HG02970 (cell line): Measurements from ENCODE around the gene RMI2.
A peak's percentile ranks its signal among the peaks of the same experiment; 100 is the strongest.

Source experiments
- ATAC-seq: cut with Tn5 transposase; IDR thresholded peaks from one replicate; pipeline ENCODE4 v1.9.1; 2021; ENCODE audit warnings: mild to moderate bottlenecking, moderate library complexity, moderate number of reproducible peaks; ENCODE audit not compliant: unreplicated experiment, low FRiP score

The RMI2 gene

DNA sequence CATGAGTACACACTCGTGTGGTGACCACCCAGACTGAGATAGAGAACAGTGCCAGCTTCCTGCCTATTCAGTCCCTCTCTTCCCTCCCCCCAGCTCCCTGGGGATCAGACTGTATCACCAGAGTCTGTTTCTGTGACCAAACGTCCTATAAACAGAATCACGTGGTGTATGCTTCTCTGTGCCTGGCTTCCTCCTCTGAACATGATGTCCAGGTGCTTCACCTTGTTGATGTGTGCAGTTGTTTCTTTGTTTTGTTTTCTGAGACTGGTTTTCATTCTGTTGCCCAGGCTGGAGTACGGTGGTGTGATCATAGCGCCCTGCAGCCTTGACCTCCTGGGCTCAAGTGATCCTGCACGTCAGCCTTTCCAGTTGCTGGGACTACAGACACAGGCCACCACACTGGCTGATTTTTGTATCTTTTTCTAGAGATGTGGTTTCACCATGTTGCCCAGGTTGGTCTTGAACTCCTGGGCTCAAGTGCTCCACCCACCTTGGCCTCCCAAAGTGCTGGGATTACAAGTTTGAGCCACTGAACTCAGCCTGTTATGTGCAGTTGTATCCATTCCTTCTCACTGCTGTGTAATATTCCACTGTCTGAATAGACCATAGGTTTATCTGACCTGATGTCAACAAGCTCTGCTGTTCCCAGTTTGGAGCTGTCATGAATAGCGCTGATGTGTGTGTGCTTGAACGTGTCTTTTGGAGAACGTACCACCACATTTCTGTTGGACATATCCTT lies 35.2 kb upstream of the RMI2 start:
- peak; percentile 48 for ATAC-seq

GRCh38 chr16:11310634-11310977 lies 34.7 kb upstream of the RMI2 start:
- ATAC-seq = no peak

DNA sequence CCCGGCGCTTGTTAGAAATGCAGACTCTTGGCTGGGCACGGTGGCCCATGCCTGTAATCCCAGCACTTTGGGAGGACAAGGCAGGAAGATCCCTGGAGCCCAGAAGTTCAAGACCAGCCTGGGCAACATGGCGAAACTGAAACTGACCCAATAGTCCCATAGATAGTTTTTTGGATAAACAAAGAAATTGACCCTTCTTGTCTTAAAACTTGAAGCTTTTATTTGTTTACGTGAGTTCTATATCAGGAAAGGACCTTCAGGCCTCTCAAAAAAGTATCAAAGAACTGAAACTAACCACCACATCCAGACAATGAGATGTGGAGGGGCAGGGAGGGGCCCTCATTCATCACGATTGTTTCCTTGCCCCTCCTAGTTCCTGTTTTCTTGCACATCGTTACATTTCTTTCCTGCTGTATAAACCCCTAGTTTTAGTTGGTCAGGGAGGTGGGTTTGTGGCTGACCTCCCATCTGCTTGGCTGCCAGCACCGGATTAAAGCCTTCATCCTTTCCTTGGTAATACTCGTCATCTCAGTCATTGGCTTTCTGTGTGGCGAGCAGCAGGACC lies 34.2 kb upstream of the RMI2 start:
- ATAC-seq = no peak

DNA sequence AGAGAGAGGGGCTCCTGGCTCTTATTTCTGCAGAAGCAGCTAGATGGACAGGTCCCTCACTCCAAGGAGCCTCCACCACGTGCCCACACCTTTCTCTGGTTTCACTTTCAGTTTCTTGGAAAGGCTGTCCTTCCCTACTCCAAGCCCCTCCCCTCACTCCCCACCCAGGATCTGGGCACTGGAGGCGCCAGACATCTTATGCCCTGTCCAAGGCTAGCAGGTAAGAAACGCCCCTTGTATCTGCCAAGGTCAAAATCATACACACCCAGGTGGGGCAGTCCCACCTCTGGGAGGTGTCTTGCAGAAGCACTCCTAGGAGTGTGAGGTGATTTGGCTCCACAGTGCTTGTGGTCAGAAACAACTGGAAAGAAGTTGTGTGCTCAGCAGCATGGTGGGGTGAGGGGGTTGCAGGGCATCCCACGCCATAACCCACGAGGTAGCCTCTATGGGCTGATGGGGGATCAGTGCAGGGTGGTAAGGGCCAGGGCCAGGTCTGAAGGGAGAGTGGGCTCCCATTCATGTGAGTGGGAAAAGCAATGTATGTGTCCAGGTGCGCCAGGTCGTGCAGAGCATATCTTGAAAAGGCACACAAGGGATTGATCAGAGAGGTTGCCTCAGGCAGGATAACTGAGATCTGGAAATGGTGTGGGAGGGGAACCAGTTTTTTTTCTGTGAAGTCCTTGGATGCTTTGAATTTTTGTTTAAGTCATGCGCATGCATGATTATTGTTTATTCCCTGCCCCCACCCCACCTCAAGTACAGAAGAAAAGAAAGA lies 32.4 kb upstream of the RMI2 start:
- ATAC-seq = no peak

DNA sequence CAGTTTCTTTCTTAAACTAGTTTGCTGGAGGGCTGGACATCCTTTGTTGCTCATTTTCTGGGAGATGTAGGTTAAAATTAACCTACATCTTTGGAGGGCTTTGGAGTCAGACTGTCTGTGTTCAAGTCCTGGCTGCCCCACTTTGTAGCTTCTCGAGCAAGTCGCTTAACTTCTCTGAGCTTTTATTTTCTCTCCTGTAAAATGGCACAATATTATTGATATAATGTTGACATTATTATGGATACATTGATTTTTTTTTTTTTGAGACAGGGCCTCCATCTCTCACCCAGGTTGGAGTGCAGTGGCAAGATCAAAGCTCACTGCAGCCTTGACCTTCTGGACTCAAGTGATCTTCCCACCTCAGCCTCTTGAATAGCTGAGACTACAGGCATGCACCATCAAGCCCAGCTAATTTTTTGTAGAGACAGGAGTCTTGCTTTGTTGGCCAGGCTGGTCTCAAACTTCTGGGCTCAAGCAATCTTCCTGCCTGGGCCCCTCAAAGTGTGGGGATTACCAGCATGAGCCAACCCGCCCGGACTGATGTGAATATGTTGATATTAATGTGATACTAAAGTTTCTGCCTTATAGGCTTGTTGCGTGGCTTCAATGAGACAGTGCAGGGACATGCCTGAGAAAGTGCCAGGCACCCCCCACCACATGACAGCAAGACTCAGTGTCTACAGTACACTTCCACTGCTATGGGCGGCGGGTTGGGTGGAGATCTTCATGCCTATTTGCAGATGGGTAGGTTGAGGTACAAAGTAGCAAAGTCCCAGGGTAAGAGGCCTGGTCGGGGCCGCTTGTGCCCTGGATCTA lies 31.6 kb upstream of the RMI2 start:
- no peak for ATAC-seq

GRCh38 chr16:11314309-11314894 lies 30.9 kb upstream of the RMI2 start:
- no peak for ATAC-seq

DNA sequence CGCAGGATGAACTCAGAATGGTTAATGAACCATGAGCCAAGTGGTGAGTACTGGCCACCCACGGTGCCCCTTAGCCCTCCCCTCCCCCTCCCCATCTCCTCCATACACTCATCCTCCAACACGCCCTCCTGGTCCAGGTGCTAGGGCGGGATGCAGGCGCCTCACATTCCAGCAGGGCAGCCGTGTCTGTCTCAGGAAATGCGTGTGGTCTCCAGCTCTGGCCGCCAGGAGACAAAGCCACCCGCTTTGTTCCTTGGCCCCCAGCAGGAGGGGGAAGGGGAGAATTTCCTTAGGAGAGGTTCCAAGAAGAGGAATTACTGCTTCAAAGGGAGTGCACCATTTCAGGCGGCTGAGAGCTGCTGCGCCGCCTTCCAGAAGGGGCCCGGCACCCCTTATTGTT lies 29.7 kb upstream of the RMI2 start:
- no peak for ATAC-seq

DNA sequence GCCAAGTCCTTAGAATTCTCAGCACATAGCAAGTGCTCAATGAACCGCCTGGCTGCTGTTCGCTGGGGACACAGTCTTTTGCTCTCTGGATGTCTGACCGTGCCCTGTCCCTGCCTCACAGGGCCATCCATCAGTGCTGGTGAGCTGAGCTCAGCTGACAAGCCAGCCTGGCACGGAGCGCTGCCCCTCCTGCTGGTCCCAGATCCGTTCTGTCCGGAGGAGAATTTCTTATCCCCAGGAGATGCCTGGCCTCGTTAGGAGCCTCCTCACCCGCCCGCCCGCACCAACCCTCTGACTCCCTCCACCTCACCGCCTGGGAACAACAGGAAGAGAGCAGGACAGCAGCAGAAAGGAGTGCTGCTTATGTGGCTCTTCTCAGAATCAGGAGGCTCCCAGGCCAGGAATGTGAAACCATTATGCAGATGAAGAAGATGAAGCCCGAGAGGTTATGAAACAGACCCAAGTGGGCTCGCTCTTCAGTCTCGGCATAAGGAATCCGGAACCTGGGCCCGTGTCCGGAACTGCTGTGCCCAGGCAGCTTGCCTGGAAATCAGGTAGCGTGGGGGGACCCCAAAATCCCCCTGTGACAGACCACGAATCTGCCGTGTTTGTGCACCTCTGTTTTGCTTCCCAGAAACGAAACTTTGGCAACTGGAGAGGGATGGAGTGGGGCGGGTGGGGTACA lies 28.8 kb upstream of the RMI2 start:
- ATAC-seq = no peak

- ATAC-seq = no peak
These were observed 26.4 kb upstream of the RMI2 start for GRCh38 chr16:11318817-11319216.

GRCh38 chr16:11319529-11320146 lies 25.6 kb upstream of the RMI2 start:
- ATAC-seq = no peak

GRCh38 chr16:11320170-11320569 lies 25.1 kb upstream of the RMI2 start:
- no peak for ATAC-seq

DNA sequence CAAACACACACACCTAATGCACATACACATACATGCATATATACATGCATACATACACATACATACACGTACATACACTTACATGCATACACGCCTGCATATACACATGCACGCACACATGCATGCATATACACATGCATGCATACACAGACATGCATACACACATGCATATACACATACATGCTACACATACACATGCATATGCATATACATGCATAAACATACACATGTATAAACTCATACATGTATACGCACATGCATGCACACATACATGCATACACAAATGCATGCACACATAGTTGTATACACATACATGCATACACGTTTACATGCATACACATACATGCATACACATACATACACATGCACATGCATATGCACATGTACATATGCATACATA lies 23.6 kb upstream of the RMI2 start:
- ATAC-seq = no peak

DNA sequence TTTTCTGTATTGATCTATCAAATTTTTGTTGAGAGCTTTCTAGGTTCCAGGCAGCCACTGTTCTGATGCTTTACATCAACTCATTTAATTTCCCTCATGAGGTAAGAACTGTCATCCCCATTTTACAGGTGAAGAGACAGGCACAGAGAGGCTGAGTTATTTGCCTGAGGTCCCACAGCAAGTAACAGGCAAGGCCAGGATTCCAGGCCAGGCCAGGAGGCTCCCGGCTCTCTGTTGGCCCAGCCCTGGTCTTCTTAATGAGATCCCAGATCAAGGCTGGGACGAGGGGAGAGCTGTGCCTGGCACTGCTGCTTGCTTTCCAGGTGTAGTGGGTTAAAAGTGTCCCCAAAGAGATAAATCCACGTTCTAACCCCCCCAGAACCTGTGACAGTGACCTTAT lies 22.4 kb upstream of the RMI2 start:
- ATAC-seq = no peak

GRCh38 chr16:11323551-11324336 lies 21.5 kb upstream of the RMI2 start:
- ATAC-seq = no peak

GRCh38 chr16:11325404-11326083 lies 19.7 kb upstream of the RMI2 start:
- ATAC-seq = no peak

GRCh38 chr16:11326084-11326736 lies 19.0 kb upstream of the RMI2 start:
- ATAC-seq = no peak

GRCh38 chr16:11326737-11327276 lies 18.5 kb upstream of the RMI2 start:
- ATAC-seq = no peak
